Tibial nerve (tissue), 4 donors: Measurements from ENCODE around the gene AKIP1. TPM values are rescaled to one million over a fixed set of nuclear protein-coding genes. Genes with fewer than 3 reads are reported as not detected.

Experiments
- DNase-seq, 2 donors: peaks; one replicate each; pipeline ENCODE4 v3.0.0-alpha.2; 2019; ENCODE audit warnings: low spot score in 2 of 2
- H3K27ac ChIP-seq, 4 donors: fragments of 200-600 bp; sonication (generic) in 3 of 4; one replicate each; pipeline ENCODE4 v1.5.1; 2017 to 2019; ENCODE audit warnings: mild to moderate bottlenecking in 1 of 4
- H3K27me3 ChIP-seq, 2 donors: fragments of 200-600 bp; sonication (generic) in 1 of 2; one replicate each; pipeline versions ENCODE4 v1.5.1 to v1.6.0; 2017 to 2019
- H3K36me3 ChIP-seq, 3 donors: fragments of 200-600 bp; sonication (generic); one replicate each; pipeline ENCODE4 v1.5.1; 2018 to 2019
- H3K4me1 ChIP-seq, 4 donors: fragments of 200-600 bp; sonication (generic) in 3 of 4; one replicate each; pipeline ENCODE4 v1.5.1; 2017 to 2019
- H3K4me3 ChIP-seq, 4 donors: fragments of 200-600 bp; sonication (generic) in 3 of 4; one replicate each; pipeline ENCODE4 v1.5.1; 2017 to 2019; ENCODE audit warnings: mild to moderate bottlenecking in 1 of 4, moderate library complexity in 1 of 4
- H3K9me3 ChIP-seq, 4 donors: fragments of 200-600 bp; sonication (generic) in 3 of 4; one replicate each; pipeline ENCODE4 v1.5.1; 2017 to 2019
- CTCF ChIP-seq, 5 experiments: fragments of 200-600 bp in 3 of 5; fragments of 450-650 bp in 2 of 5; sonication (generic) in 3 of 5; IDR thresholded peaks; one replicate each; pipeline ENCODE4 v1.5.1; 2016 to 2019; ENCODE audit warnings: antibody characterized with exemption in 5 of 5, mild to moderate bottlenecking in 3 of 5, moderate library complexity in 2 of 5
- EP300 ChIP-seq, 2 donors: sonication (generic); formaldehyde crosslinking; IDR thresholded peaks; one replicate each; pipeline ENCODE4 v1.6.1; 2017; ENCODE audit warnings: antibody characterized with exemption in 2 of 2, mild to moderate bottlenecking in 1 of 2
- POLR2A ChIP-seq, 2 donors: fragments of 450-650 bp; IDR thresholded peaks; one replicate each; pipeline ENCODE4 v1.6.1; 2017; ENCODE audit warnings: antibody characterized with exemption in 2 of 2, mild to moderate bottlenecking in 2 of 2, moderate library complexity in 2 of 2
- WGBS, 2 donors: methylation state at CpG; one replicate each; pipeline ENCODE4 v1.1.5; 2018; 5-methylcytosine and 5-hydroxymethylcytosine counted together
- total RNA-seq, 4 donors: library from RNA; depleted of rRNA; stranded (reverse); fragments of >200 nt; gene quantifications; one replicate each; pipeline ENCODE4 v1.1.0, GENCODE V29; 2016

The AKIP1 gene
- total RNA-seq, 4 donors from 2014 or later, result 17.7 to 31.4 (median 22.5) TPM

GRCh38 chr11:8926236-8926635 is 15.2 kb downstream of the AKIP1 start:
- 91 to 94% methylated on average over 5 of the region's 5 CpGs for WGBS, 2 donors
- no peak overlapping the region for H3K4me3 ChIP-seq
- no peak for DNase-seq
- H3K36me3 ChIP-seq, result peaks cover 0 to 53% (median 0%) of the 10 kb centered on the region in 3 donors
- H3K27me3 ChIP-seq, result no peaks in the 10 kb centered on the region
- H3K9me3 ChIP-seq, result no peaks in the 10 kb centered on the region
- TF ChIP-seq EP300 (IDR thresholded peaks at IDR 0.05) (no peak), POLR2A (IDR thresholded peaks at IDR 0.05) (no peak), CTCF (IDR thresholded peaks at IDR 0.05) (no peak)
- no peak overlapping the region for H3K27ac ChIP-seq
- H3K4me1 ChIP-seq, result peaks cover 0 to 4% (median 0%) of the 10 kb centered on the region in 4 donors

GRCh38 chr11:8927233-8927632 is 16.2 kb downstream of the AKIP1 start:
- Histone ChIP-seq H3K27me3 (no peaks in the 10 kb centered on the region), H3K36me3 (peaks cover 0 to 43% (median 0%) of the 10 kb centered on the region in 3 donors), H3K27ac (no peak overlapping the region), H3K4me3 (no peak overlapping the region), H3K9me3 (no peaks in the 10 kb centered on the region), H3K4me1 (peaks cover 0 to 4% (median 0%) of the 10 kb centered on the region in 4 donors)
- DNase-seq, result no peak
- TF ChIP-seq POLR2A (IDR thresholded peaks at IDR 0.05) (no peak), CTCF (IDR thresholded peaks at IDR 0.05) (no peak), EP300 (IDR thresholded peaks at IDR 0.05) (no peak)
- 68 to 75% methylated on average over 5 of the region's 5 CpGs for WGBS, 2 donors

GRCh38 chr11:8928205-8928604 is 17.2 kb downstream of the AKIP1 start:
- no peak for TF ChIP-seq CTCF (IDR thresholded peaks at IDR 0.05)
- TF ChIP-seq EP300 (IDR thresholded peaks at IDR 0.05), result no peak
- TF ChIP-seq POLR2A (IDR thresholded peaks at IDR 0.05), result no peak
- Histone ChIP-seq H3K36me3 (peaks cover 0 to 34% (median 0%) of the 10 kb centered on the region in 3 donors), H3K27ac (no peak overlapping the region), H3K4me1 (peaks cover 0 to 4% (median 0%) of the 10 kb centered on the region in 4 donors), H3K4me3 (no peak overlapping the region), H3K9me3 (no peaks in the 10 kb centered on the region), H3K27me3 (no peaks in the 10 kb centered on the region)
- WGBS, 2 donors, result 92% methylated on average over 4 of the region's 4 CpGs
- no peak for DNase-seq

GRCh38 chr11:8928981-8929615 is 18.1 kb downstream of the AKIP1 start:
- DNase-seq, result no peak
- H3K27me3 ChIP-seq, result no peaks in the 10 kb centered on the region
- TF ChIP-seq CTCF (IDR thresholded peaks at IDR 0.05) (no peak), POLR2A (IDR thresholded peaks at IDR 0.05) (no peak), EP300 (IDR thresholded peaks at IDR 0.05) (no peak)

GRCh38 chr11:8930456-8931175 is 19.6 kb downstream of the AKIP1 start:
- Histone ChIP-seq H3K4me1 (no peaks in the 10 kb centered on the region), H3K9me3 (no peaks in the 10 kb centered on the region), H3K36me3 (peaks cover 0 to 10% (median 0%) of the 10 kb centered on the region in 3 donors), H3K27ac (no peak overlapping the region), H3K4me3 (no peak overlapping the region), H3K27me3 (no peaks in the 10 kb centered on the region)
- TF ChIP-seq CTCF (IDR thresholded peaks at IDR 0.05) (no peak), EP300 (IDR thresholded peaks at IDR 0.05) (no peak), POLR2A (IDR thresholded peaks at IDR 0.05) (no peak)
- WGBS, 2 donors, result 92 to 98% methylated on average over 12 of the region's 12 CpGs
- DNase-seq, result no peak

More at GRCh38 chr11:8928981-8929615, 18.1 kb downstream of the AKIP1 start:
- H3K4me1 ChIP-seq, result no peaks in the 10 kb centered on the region
- H3K4me3 ChIP-seq, result no peak overlapping the region
- H3K9me3 ChIP-seq, result no peaks in the 10 kb centered on the region
- H3K27ac ChIP-seq, result no peak overlapping the region
- peaks cover 0 to 25% (median 0%) of the 10 kb centered on the region in 3 donors for H3K36me3 ChIP-seq
- WGBS, 2 donors, result 88 to 89% methylated on average over 9 of the region's 9 CpGs
